GM13976 (cell line): ENCODE measurements around the gene SYNE3.

Experiments used
- DNase-seq: peaks from one replicate; pipeline ENCODE4 v3.0.0; 2012; ENCODE audit warnings: low spot score
- in situ Hi-C: fragments of 300-500 bp; cut with MboI; formaldehyde crosslinking; loops from one replicate; pipeline ENCODE4 v1.12.0; 2022; ENCODE audit warnings: low sequenced_read_pairs, mixed read lengths, inconsistent platforms; ENCODE audit not compliant: unreplicated experiment
- TF ChIP-seq, protein P1 (sequence below): IDR thresholded peaks from 2 replicates; pipeline ENCODE4 v1.5.1; 2012; ENCODE audit warnings: borderline replicate concordance, mild to moderate bottlenecking; ENCODE audit not compliant: insufficient read depth; ENCODE audit errors: extremely low read depth, missing control alignments, control extremely low read depth

The SYNE3 gene

DNA sequence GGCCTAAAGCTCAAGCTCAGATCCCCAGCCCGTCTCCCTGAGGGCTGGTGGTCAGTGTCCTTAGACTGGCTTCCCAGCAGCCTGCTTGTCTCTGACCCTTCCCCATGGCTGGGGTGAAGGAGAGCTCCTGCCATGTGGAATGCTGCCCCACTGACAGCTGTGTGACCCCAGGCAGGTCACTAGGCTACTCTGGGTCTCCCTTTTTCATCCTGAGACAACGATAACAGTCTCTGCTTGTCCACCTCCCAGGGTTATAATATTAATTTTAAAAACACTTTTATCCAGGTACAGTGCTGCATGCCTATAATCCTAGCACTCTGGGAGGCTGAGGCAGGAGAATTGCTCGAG, 47.3 kb downstream of the SYNE3 start:
- in situ Hi-C loops: no loop called here
- no peak for DNase-seq
- TF ChIP-seq, protein P1, sequence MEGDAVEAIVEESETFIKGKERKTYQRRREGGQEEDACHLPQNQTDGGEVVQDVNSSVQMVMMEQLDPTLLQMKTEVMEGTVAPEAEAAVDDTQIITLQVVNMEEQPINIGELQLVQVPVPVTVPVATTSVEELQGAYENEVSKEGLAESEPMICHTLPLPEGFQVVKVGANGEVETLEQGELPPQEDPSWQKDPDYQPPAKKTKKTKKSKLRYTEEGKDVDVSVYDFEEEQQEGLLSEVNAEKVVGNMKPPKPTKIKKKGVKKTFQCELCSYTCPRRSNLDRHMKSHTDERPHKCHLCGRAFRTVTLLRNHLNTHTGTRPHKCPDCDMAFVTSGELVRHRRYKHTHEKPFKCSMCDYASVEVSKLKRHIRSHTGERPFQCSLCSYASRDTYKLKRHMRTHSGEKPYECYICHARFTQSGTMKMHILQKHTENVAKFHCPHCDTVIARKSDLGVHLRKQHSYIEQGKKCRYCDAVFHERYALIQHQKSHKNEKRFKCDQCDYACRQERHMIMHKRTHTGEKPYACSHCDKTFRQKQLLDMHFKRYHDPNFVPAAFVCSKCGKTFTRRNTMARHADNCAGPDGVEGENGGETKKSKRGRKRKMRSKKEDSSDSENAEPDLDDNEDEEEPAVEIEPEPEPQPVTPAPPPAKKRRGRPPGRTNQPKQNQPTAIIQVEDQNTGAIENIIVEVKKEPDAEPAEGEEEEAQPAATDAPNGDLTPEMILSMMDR: no peak

DNA sequence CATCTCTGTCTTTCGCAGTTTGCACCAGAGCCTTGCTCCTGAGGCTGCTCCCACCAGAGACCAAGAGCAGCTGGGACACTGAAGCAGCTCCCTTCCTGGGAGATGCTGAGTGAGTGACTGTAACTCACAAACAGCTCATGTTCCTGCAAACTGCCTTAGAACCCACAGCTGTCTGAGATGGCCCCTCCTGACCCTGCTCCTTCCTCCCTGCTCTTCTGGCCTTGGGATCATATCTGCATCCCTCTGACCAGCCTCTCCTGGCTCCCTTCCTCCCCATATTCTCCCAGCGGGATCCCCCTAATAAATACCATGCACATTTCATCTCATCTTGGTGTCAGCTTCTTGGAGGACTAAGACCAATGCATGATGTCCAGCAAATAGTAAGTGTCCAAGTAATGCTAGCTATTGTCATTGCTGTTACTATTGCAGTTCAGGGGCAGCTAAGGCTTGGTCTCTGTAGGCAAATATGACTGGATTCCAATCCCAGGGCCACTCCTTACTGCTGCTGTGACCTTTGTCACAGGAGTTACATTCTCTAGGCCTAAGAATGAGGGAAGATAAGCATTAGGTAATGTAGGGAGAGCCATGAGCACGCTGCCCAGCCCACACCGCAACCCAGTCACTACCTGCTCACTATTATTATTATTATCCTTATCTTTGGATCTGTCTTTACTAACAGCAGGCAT, 47.9 kb downstream of the SYNE3 start:
- in situ Hi-C loops: no loop called here
- TF ChIP-seq, protein P1: no peak
- no peak for DNase-seq

DNA sequence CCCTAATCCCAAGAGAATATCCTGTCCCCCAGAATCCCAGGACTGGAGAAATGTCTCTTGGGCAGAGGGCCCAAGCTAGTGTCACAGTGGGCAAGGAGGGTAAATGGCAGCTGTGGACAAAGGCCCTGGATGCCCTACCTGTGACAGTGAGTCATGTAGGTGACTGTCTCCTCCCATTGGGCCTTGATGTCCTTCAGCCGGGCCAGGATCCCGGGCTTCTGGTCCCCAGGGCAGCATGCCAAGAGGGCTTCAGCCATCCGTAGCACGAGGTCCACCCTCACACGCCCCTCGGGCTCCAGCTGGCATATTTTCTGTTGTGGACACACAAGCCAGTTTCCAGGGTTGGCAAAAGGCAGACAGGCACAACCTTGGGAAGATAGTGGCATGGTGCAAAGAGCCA, 48.8 kb downstream of the SYNE3 start:
- TF ChIP-seq, protein P1: no peak
- DNase-seq: no peak
- in situ Hi-C loops: no loop called here

DNA sequence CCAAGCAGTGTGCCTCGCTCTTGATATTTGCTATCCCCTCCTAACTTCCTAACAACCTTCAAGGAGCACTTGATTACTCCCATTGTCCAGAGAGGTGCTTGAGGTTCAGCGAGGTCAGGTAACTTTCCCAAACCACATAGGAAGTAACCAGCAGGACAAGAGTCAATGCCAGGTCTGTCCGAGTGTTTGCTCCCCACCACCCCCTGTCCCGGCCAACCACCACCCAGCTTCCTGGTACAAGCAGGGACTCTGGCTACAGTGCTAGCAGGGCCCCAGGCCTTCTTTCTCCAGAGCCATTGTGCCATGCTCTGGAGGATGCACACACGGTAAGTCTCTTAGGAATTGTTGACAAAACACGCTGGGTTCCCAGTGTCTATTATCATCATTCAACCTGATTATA, 49.2 kb downstream of the SYNE3 start:
- DNase-seq: no peak
- TF ChIP-seq, protein P1: no peak
- in situ Hi-C loops: no loop called here
